Adrenal gland (tissue), 5 donors: ENCODE measurements around the gene SZT2.
"Not testable (repeated sequence)": the region's sequence is repeated elsewhere in the genome, so short reads cannot be mapped to it uniquely, and the experiment has no call there.

Experiments
- CTCF ChIP-seq, 6 experiments: fragments of 450-650 bp in 4 of 6; fragments of 200-600 bp in 2 of 6; sonication (generic) in 1 of 6; IDR thresholded peaks; 1 replicate in 5 of 6; 2 replicates in 1 of 6; pipeline versions ENCODE4 v1.5.1 to v1.8.0; 2016 to 2021; ENCODE audit warnings: antibody characterized with exemption in 6 of 6, mild to moderate bottlenecking in 2 of 6, moderate library complexity in 1 of 6
- POLR2A ChIP-seq, 2 donors: fragments of 450-650 bp; IDR thresholded peaks; one replicate each; pipeline ENCODE4 v1.6.1; 2017; ENCODE audit warnings: antibody characterized with exemption in 2 of 2, mild to moderate bottlenecking in 2 of 2, moderate library complexity in 1 of 2
- donor health status: DM: no; HTN: no; CAD: no.

- not testable (repeated sequence) for TF ChIP-seq POLR2A, CTCF (IDR thresholded peaks at IDR 0.05)
Observed at GRCh38 chr1:43369779-43370178, 19.9 kb upstream of the SZT2 start.
